Fibroblast of lung (primary cell): ENCODE measurements around the gene CHMP2A. TPM values are rescaled to one million over a fixed set of nuclear protein-coding genes. Genes with fewer than 3 reads are reported as not detected.

Experiments
- DNase-seq, 2 donors: peaks; one replicate each; pipeline versions ENCODE4 v3.0.0 to v3.0.0-alpha.2; 2010; ENCODE audit warnings: low read depth in 2 of 2
- H2AFZ ChIP-seq: 2 replicates; pipeline ENCODE4 v1.5.1; 2012; ENCODE audit warnings: low read length, control low read depth, inconsistent platforms
- H3K27ac ChIP-seq: 2 replicates; pipeline ENCODE4 v1.5.1; 2011; ENCODE audit warnings: low read length, control low read depth; ENCODE audit not compliant: insufficient read depth
- H3K27me3 ChIP-seq: 2 replicates; pipeline ENCODE4 v1.5.1; 2011; ENCODE audit warnings: mild to moderate bottlenecking, low read length; ENCODE audit not compliant: control insufficient read depth, insufficient read depth
- H3K36me3 ChIP-seq: 2 replicates; pipeline ENCODE4 v1.5.1; 2011; ENCODE audit warnings: low read length; ENCODE audit not compliant: control insufficient read depth, insufficient read depth
- H3K4me1 ChIP-seq: 2 replicates; pipeline ENCODE4 v1.5.1; 2011; ENCODE audit warnings: low read length; ENCODE audit not compliant: control insufficient read depth, insufficient read depth; ENCODE audit errors: extremely low read depth
- H3K4me2 ChIP-seq: 2 replicates; pipeline ENCODE4 v1.5.1; 2011; ENCODE audit warnings: low read length, control low read depth; ENCODE audit not compliant: insufficient read depth; ENCODE audit errors: extremely low read depth
- H3K4me3 ChIP-seq, 4 experiments: fragments of 200-600 bp in 1 of 4; sonication (generic) in 1 of 4; replicated peaks in 1 of 4; 2 replicates each; pipeline ENCODE4 v1.5.1; 2011 to 2016; ENCODE audit warnings: low read length in 4 of 4, low read depth in 3 of 4, mild to moderate bottlenecking in 3 of 4, control low read depth in 2 of 4, inconsistent platforms in 1 of 4, mixed read lengths in 1 of 4; ENCODE audit not compliant: insufficient read depth in 1 of 4; ENCODE audit errors: control extremely low read depth in 1 of 4
- H3K79me2 ChIP-seq: 2 replicates; pipeline ENCODE4 v1.5.1; 2012; ENCODE audit warnings: mild to moderate bottlenecking, low read length, inconsistent platforms; ENCODE audit not compliant: control insufficient read depth, insufficient read depth
- H3K9ac ChIP-seq: 2 replicates; pipeline ENCODE4 v1.5.1; 2011; ENCODE audit warnings: mild to moderate bottlenecking, low read length, control low read depth; ENCODE audit not compliant: insufficient read depth
- H3K9me3 ChIP-seq: 2 replicates; pipeline ENCODE4 v1.5.1; 2012; ENCODE audit warnings: low read depth, low read length; ENCODE audit not compliant: control insufficient read depth, insufficient read depth
- H4K20me1 ChIP-seq: 2 replicates; pipeline ENCODE4 v1.5.1; 2011; ENCODE audit warnings: low read length; ENCODE audit not compliant: control insufficient read depth, insufficient read depth; ENCODE audit errors: extremely low read depth
- CTCF ChIP-seq, 2 donors: IDR thresholded peaks in 1 of 2; conservative IDR thresholded peaks in 1 of 2; 1 replicate in 1 of 2; 2 replicates in 1 of 2; pipeline ENCODE4 v1.5.1; 2011 to 2012; ENCODE audit warnings: low read length in 2 of 2, control low read depth in 1 of 2, inconsistent platforms in 1 of 2, low read depth in 1 of 2, mild to moderate bottlenecking in 1 of 2
- EZH2 ChIP-seq: IDR thresholded peaks from 2 replicates; pipeline ENCODE4 v1.5.1; 2012; ENCODE audit warnings: low read length, control low read depth, mild to moderate bottlenecking; ENCODE audit errors: missing control alignments
- polyA plus RNA-seq, 2 donors: library from polyadenylated mRNA; depleted of rRNA in 1 of 2; stranded (reverse) in 1 of 2; unstranded in 1 of 2; fragments of >200 nt; gene quantifications; 2 replicates each; pipeline ENCODE4 v1.2.1, GENCODE V29; 2011 to 2012; ENCODE audit warnings: missing spikeins in 1 of 2
- total RNA-seq: library from RNA; depleted of rRNA; stranded (reverse); fragments of >200 nt; gene quantifications from 2 replicates; pipeline ENCODE4 v1.2.1, GENCODE V29; 2014

Gene CHMP2A
- total and polyA plus RNA-seq, 2 donors (not counting 1 experiment from before 2014, with no cell fraction given), result 146 to 215 TPM

GRCh38 chr19:58563034-58563573 lies 8.2 kb upstream of the CHMP2A start:
- Histone ChIP-seq H3K4me2 (peak overlapping the region; percentile 95), H3K36me3 (no peaks in the 10 kb centered on the region), H3K27me3 (no peaks in the 10 kb centered on the region), H2AFZ (no peak overlapping the region), H3K4me3 (peak overlapping the region; percentile 12 to 38 (median 33)), H4K20me1 (no peaks in the 10 kb centered on the region), H3K4me1 (peaks cover 4% of the 10 kb centered on the region), H3K9me3 (no peaks in the 10 kb centered on the region), H3K27ac (no peak overlapping the region), H3K79me2 (peaks cover under 1% of the 10 kb centered on the region), H3K9ac (no peak overlapping the region)
- no peak for DNase-seq
- no peak for TF ChIP-seq CTCF (conservative IDR thresholded peaks at IDR 0.05 in 1 of 2, IDR thresholded peaks at IDR 0.05 in 1 of 2; ENCODE audit: low read depth in 1 of 2, low read length in 2 of 2)
- no peak for TF ChIP-seq EZH2

DNA sequence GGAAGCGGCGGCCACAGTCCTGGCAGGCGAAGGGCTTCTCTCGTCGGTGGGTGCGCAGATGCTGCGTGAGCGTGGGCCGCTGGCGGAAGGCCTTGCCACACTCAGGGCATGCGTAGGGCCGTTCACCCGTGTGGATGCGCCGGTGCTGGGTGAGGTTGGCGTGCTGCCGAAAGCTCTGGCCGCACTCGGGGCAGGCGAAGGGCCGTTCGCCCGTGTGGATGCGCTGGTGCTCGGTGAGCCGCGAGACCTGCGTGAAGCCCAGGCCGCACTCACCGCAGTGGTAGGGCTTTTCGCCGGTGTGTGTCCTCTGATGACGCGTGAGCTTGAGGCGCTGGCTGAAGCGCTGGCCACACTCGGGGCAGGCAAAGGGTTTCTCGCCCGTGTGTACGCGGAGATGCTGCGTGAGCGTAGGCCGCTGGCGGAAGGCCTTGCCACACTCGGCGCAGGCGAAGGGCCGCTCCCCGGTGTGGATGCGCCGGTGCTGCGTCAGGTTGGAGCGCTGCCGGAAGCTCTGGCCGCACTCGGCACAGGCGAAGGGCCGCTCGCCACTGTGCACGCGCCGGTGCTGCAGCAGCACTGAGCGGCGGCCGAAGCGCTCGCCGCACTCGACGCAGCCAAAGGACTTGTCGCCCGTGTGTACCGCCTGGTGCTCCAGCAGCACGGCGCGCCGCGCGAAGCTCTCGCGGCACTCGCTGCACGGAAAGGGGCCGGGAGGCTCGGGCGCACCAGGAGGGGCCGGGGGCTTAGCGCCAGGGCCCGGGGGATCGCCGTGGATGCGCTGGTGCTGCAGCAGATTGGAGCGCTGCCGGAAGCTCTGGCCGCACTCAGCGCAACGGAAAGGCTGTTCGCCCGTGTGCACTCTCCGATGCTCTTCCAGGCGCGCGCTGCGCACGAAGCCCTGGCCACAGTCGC lies 7.5 kb upstream of the CHMP2A start:
- Histone ChIP-seq H3K4me1 (peaks cover 4% of the 10 kb centered on the region), H3K27ac (no peak overlapping the region)

More for the DNA sequence above, 7.5 kb upstream of the CHMP2A start:
- Histone ChIP-seq H3K27me3 (no peaks in the 10 kb centered on the region), H3K4me3 (peak overlapping the region; percentile 21 to 38 (median 33)), H4K20me1 (no peaks in the 10 kb centered on the region), H3K36me3 (no peaks in the 10 kb centered on the region), H3K9me3 (no peaks in the 10 kb centered on the region), H3K4me2 (peak overlapping the region; percentile 95), H2AFZ (peak overlapping the region; percentile 4), H3K79me2 (peaks cover 8% of the 10 kb centered on the region), H3K9ac (peak overlapping the region; percentile 53)
- no peak for TF ChIP-seq CTCF (conservative IDR thresholded peaks at IDR 0.05 in 1 of 2, IDR thresholded peaks at IDR 0.05 in 1 of 2; ENCODE audit: low read depth in 1 of 2, low read length in 2 of 2)
- no peak for TF ChIP-seq EZH2
- peak; percentile 36 to 58 for DNase-seq
